GM12878 (cell line): ENCODE measurements around the gene PHACTR1. TPM values are rescaled to one million over a fixed set of nuclear protein-coding genes. Genes with fewer than 3 reads are reported as not detected.

Experiments used
- ATAC-seq: fragments of 200-7000 bp; cut with Tn5 transposase; 3 replicates; pipeline ENCODE4 v1.9.1; 2020; ENCODE audit warnings: mild to moderate bottlenecking, moderate library complexity
- BruUV-seq: library from RNA; stranded (reverse); fragments of 400-500 nt; replicated peaks from 2 replicates; lab custom pipeline; 2021; lab: Mats Ljungman, UMichigan
- CTCF ChIA-PET: fragments of 300-600 bp; sonication (Branson Sonifier 250); formaldehyde crosslinking; extraction: SDS; loops from one replicate; lab custom pipeline; 2021; ENCODE audit warnings: inconsistent platforms; lab: Yijun Ruan, JAX
- POLR2A ChIA-PET: fragments of 350-600 bp; formaldehyde crosslinking; extraction: SDS; loops from one replicate; lab custom pipeline; 2021; ENCODE audit warnings: inconsistent platforms; lab: Charles Lee
- RAD21 ChIA-PET: fragments of 300-600 bp; sonication (Branson Sonifier 250); formaldehyde crosslinking; loops from one replicate; lab custom pipeline; 2023; ENCODE audit warnings: antibody characterized with exemption; ENCODE audit not compliant: unreplicated experiment; lab: Charles Lee
- SMC1A ChIA-PET: fragments of 300-600 bp; sonication (Branson Sonifier 250); formaldehyde crosslinking; loops from one replicate; lab custom pipeline; 2023; ENCODE audit not compliant: unreplicated experiment, uncharacterized antibody; lab: Charles Lee
- DNase-seq: peaks from one replicate; pipeline ENCODE4 v3.0.0-alpha.2; 2011; ENCODE audit warnings: low read depth, low spot score
- FAIRE-seq: peaks from 3 replicates; lab custom pipeline; 2011; peaks lifted over from hg19 to GRCh38; lab: Jason Lieb, UNC
- H2AFZ ChIP-seq: 2 replicates; pipeline ENCODE4 v1.6.0; 2011; ENCODE audit warnings: low read depth, low read length, control low read depth; ENCODE audit not compliant: control insufficient read depth
- H3K27ac ChIP-seq: 2 replicates; pipeline ENCODE4 v1.5.1; 2011; ENCODE audit warnings: control low read depth; ENCODE audit not compliant: control insufficient read depth, insufficient read depth
- H3K27me3 ChIP-seq, 2 experiments: replicated peaks in 1 of 2; 2 replicates each; pipeline versions ENCODE4 v1.6.0 to v1.6.1; 2011; ENCODE audit warnings: low read length in 1 of 2; ENCODE audit not compliant: control insufficient read depth in 2 of 2, insufficient read depth in 2 of 2
- H3K36me3 ChIP-seq, 2 experiments: 2 replicates each; pipeline ENCODE4 v1.5.1; 2011; ENCODE audit warnings: low read length in 1 of 2; ENCODE audit not compliant: control insufficient read depth in 2 of 2, insufficient read depth in 2 of 2
- H3K4me1 ChIP-seq: 2 replicates; pipeline ENCODE4 v1.6.1; 2011; ENCODE audit warnings: mild to moderate bottlenecking, low read length, moderate library complexity, mixed read lengths; ENCODE audit not compliant: control insufficient read depth, insufficient read depth
- H3K4me2 ChIP-seq: 2 replicates; pipeline ENCODE4 v1.6.0; 2011; ENCODE audit warnings: control low read depth; ENCODE audit not compliant: control insufficient read depth, insufficient read depth
- H3K4me3 ChIP-seq: fragments of 200-600 bp; sonication (generic); 2 replicates; pipeline ENCODE4 v1.5.1; 2016
- H3K79me2 ChIP-seq: 2 replicates; pipeline ENCODE4 v1.6.0; 2011; ENCODE audit warnings: low read length; ENCODE audit not compliant: control insufficient read depth, insufficient read depth
- H3K9ac ChIP-seq: 2 replicates; pipeline ENCODE4 v1.8.0; 2011; ENCODE audit warnings: low read length, control low read depth, mixed read lengths; ENCODE audit not compliant: control insufficient read depth, insufficient read depth
- H3K9me3 ChIP-seq: replicated peaks from 3 replicates; pipeline ENCODE4 v1.5.1; 2011; ENCODE audit warnings: mild to moderate bottlenecking, low read length; ENCODE audit not compliant: control insufficient read depth, insufficient read depth
- H4K20me1 ChIP-seq: 2 replicates; pipeline ENCODE4 v1.6.0; 2011; ENCODE audit not compliant: control insufficient read depth, insufficient read depth
- ASH2L ChIP-seq: fragments of 300-600, 200-600 bp; sonication (generic); IDR thresholded peaks from 2 replicates; pipeline ENCODE4 v1.6.1; 2017; ENCODE audit warnings: low read depth, mild to moderate bottlenecking, borderline replicate concordance
- CREB1 ChIP-seq: IDR thresholded peaks from 2 replicates; pipeline ENCODE4 v1.6.1; 2012; ENCODE audit warnings: low read depth, mild to moderate bottlenecking, inconsistent platforms
- IKZF1 ChIP-seq: fragments of 450-650 bp; conservative IDR thresholded peaks from 2 replicates; pipeline ENCODE4 v1.6.1; 2017; ENCODE audit warnings: antibody characterized with exemption, mild to moderate bottlenecking
- IKZF2 ChIP-seq, 2 experiments: fragments of 450-650 bp; IDR thresholded peaks; 2 replicates each; pipeline ENCODE4 v1.6.1; 2017; ENCODE audit warnings: mild to moderate bottlenecking in 2 of 2, moderate library complexity in 2 of 2
- IRF4 ChIP-seq: IDR thresholded peaks from 2 replicates; pipeline ENCODE4 v1.6.1; 2011; ENCODE audit warnings: low read depth, low read length
- NFXL1 ChIP-seq: fragments of 450-650 bp; IDR thresholded peaks from 2 replicates; pipeline ENCODE4 v1.6.1; 2017; ENCODE audit warnings: antibody characterized with exemption, mild to moderate bottlenecking, borderline replicate concordance
- POLR2AphosphoS2 ChIP-seq: IDR thresholded peaks from 2 replicates; pipeline ENCODE4 v1.6.1; 2011; ENCODE audit warnings: low read depth, mild to moderate bottlenecking, low read length, improper control_type of control experiment, moderate library complexity
- TAF1 ChIP-seq: IDR thresholded peaks from 2 replicates; pipeline ENCODE4 v1.6.1; 2011; ENCODE audit warnings: mild to moderate bottlenecking, low read depth, low read length, borderline replicate concordance
- TCF7 ChIP-seq: IDR thresholded peaks from 2 replicates; pipeline ENCODE4 v1.6.1; 2014; ENCODE audit warnings: antibody characterized with exemption, borderline replicate concordance
- ZNF217 ChIP-seq: fragments of 450-650 bp; IDR thresholded peaks from 2 replicates; pipeline ENCODE4 v1.6.1; 2017; ENCODE audit warnings: antibody characterized with exemption, mild to moderate bottlenecking
- ZNF274 ChIP-seq: IDR thresholded peaks from one replicate; pipeline ENCODE4 v1.8.0; 2011; ENCODE audit not compliant: insufficient read length, insufficient read depth
- WGBS: methylation state at CpG from one replicate; pipeline ENCODE4 v1.1.6; 2016; ENCODE audit warnings: low lambda C conversion rate; ENCODE audit not compliant: insufficient replicate concordance, insufficient coverage; ENCODE audit errors: missing lambda C conversion rate; 5-methylcytosine and 5-hydroxymethylcytosine counted together
- in situ Hi-C: fragments of 300-500 bp; cut with MboI; formaldehyde crosslinking; loops from 9 replicates; pipeline ENCODE4 v1.14.3; 2018; ENCODE audit warnings: mixed read lengths
- intact Hi-C: fragments of 100-400 bp; cut with micrococcal nuclease; formaldehyde crosslinking; loops from one replicate; pipeline ENCODE4 v1.14.2; 2022; ENCODE audit not compliant: unreplicated experiment
- polyA plus RNA-seq, 11 experiments: library from polyadenylated mRNA; depleted of rRNA in 4 of 11; unstranded in 6 of 11; stranded (reverse) in 5 of 11; fragments of >200 nt; fragmentation: Nextera tagmentation in 4 of 11; fragmentation: Illumina TruSeq in 1 of 11; extraction: Ambion mirVana in 4 of 11; extraction: Trizol in 1 of 11; gene quantifications; 1 replicate in 1 of 11; 2 replicates in 10 of 11; pipeline versions ENCODE4 v1.2.1 to v1.2.3, GENCODE V29; 2011 to 2016; ENCODE audit warnings: inconsistent platforms in 2 of 11, missing spikeins in 2 of 11, low read depth in 1 of 11
- total RNA-seq, 4 experiments: library from RNA; depleted of rRNA in 3 of 4; stranded (reverse); fragments of >200 nt in 3 of 4; fragmentation: Illumina TruSeq in 1 of 4; extraction: Trizol in 1 of 4; gene quantifications; 2 replicates each; pipeline versions ENCODE4 v1.2.1 to v1.2.3, GENCODE V29; 2013 to 2021
- TF ChIP-seq, protein P1 (sequence below): fragments of 450-650 bp; formaldehyde crosslinking; IDR thresholded peaks from 2 replicates; pipeline ENCODE4 v1.4.0; 2022; ENCODE audit warnings: mild to moderate bottlenecking, moderate library complexity
- TF ChIP-seq, protein P2 (sequence below): IDR thresholded peaks from 2 replicates; pipeline ENCODE4 v1.6.1; 2011; ENCODE audit warnings: low read depth, low read length, improper control_type of control experiment, borderline replicate concordance
- TF ChIP-seq, protein P3 (sequence below): IDR thresholded peaks from 2 replicates; pipeline ENCODE4 v1.6.1; 2012; ENCODE audit warnings: low read depth, low read length, improper control_type of control experiment
- TF ChIP-seq, protein P4 (sequence below): fragments of 150-350 bp; IDR thresholded peaks from 2 replicates; pipeline ENCODE4 v1.6.1; 2016; ENCODE audit warnings: low read depth, low read length

PHACTR1 gene
- total and polyA plus RNA-seq, 10 of the 15 experiments (the other 5 are each of a cell fraction or from before 2014, with no cell fraction given), result 34.2 to 94.6 (median 62.3) TPM

DNA sequence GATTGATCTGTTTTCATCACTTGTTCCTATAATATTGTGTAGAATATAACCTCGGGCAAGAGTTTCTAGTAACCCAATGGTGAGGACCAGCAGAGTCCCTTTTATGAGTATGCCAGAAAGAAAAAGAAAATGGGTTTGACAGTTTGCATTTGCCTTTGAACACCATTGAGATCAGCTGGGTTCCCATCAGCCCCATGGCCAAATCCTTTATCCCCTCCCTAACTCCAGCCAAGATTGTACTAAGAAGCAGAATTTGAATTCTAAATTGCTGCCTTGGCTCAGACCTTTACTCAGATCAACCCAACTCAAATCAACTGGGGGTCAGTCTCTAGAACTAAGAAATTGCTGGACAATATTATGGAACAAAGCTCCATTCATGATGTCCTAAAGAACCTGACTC, 424.4 kb downstream of the PHACTR1 start:
- POLR2A ChIA-PET, result no interaction called here
- RAD21 ChIA-PET, result no interaction called here
- intact Hi-C loops, result no loop called here
- Histone ChIP-seq H2AFZ (no peak overlapping the region), H3K4me1 (no peaks in the 10 kb centered on the region), H4K20me1 (no peaks in the 10 kb centered on the region), H3K27me3 (no peaks in the 10 kb centered on the region; a peak in 1 of 4 replicates), H3K4me3 (no peak overlapping the region), H3K9ac (no peak overlapping the region), H3K79me2 (no peaks in the 10 kb centered on the region), H3K4me2 (no peak overlapping the region), H3K9me3 (no peaks in the 10 kb centered on the region), H3K27ac (no peak overlapping the region), H3K36me3 (no peaks in the 10 kb centered on the region)
- ATAC-seq, result no peak
- 47% methylated on average over 1 of the region's 1 CpG for WGBS
- DNase-seq, result no peak
- no peak for FAIRE-seq
- SMC1A ChIA-PET, result no interaction called here
- in situ Hi-C loops, result no loop called here
- no TSS peak for BruUV-seq
- CTCF ChIA-PET, result interaction anchor here (0.7 kb wide), 1 partner anchor 34 kb away, joined by 3 read pairs; no protein-coding TSS in a partner anchor
- TF ChIP-seq, protein P1, sequence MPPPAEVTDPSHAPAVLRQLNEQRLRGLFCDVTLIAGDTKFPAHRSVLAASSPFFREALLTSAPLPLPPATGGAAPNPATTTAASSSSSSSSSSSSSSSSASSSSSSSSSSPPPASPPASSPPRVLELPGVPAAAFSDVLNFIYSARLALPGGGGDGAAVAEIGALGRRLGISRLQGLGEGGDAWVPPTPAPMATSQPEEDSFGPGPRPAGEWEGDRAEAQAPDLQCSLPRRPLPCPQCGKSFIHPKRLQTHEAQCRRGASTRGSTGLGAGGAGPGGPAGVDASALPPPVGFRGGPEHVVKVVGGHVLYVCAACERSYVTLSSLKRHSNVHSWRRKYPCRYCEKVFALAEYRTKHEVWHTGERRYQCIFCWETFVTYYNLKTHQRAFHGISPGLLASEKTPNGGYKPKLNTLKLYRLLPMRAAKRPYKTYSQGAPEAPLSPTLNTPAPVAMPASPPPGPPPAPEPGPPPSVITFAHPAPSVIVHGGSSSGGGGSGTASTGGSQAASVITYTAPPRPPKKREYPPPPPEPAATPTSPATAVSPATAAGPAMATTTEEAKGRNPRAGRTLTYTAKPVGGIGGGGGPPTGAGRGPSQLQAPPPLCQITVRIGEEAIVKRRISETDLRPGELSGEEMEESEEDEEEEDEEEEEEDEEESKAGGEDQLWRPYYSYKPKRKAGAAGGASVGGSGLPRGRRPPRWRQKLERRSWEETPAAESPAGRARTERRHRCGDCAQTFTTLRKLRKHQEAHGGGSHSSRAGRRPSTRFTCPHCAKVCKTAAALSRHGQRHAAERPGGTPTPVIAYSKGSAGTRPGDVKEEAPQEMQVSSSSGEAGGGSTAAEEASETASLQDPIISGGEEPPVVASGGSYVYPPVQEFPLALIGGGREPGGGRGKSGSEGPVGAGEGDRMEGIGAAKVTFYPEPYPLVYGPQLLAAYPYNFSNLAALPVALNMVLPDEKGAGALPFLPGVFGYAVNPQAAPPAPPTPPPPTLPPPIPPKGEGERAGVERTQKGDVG, result no peak
- TF ChIP-seq TAF1, result no peak
- TF ChIP-seq, protein P2, sequence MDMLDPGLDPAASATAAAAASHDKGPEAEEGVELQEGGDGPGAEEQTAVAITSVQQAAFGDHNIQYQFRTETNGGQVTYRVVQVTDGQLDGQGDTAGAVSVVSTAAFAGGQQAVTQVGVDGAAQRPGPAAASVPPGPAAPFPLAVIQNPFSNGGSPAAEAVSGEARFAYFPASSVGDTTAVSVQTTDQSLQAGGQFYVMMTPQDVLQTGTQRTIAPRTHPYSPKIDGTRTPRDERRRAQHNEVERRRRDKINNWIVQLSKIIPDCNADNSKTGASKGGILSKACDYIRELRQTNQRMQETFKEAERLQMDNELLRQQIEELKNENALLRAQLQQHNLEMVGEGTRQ, result no peak
- no peak for TF ChIP-seq IKZF1
- TF ChIP-seq IRF4, result no peak
- TF ChIP-seq ASH2L, result no peak
- TF ChIP-seq POLR2AphosphoS2, result no peak
- TF ChIP-seq NFXL1, result no peak
- TF ChIP-seq ZNF274, result no peak
- no peak for TF ChIP-seq CREB1
- no peak for TF ChIP-seq TCF7
- TF ChIP-seq IKZF2 (IDR thresholded peaks at IDR 0.05), result no peak
- TF ChIP-seq, protein P3, sequence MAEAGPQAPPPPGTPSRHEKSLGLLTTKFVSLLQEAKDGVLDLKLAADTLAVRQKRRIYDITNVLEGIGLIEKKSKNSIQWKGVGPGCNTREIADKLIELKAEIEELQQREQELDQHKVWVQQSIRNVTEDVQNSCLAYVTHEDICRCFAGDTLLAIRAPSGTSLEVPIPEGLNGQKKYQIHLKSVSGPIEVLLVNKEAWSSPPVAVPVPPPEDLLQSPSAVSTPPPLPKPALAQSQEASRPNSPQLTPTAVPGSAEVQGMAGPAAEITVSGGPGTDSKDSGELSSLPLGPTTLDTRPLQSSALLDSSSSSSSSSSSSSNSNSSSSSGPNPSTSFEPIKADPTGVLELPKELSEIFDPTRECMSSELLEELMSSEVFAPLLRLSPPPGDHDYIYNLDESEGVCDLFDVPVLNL, result no peak
- TF ChIP-seq, protein P4, sequence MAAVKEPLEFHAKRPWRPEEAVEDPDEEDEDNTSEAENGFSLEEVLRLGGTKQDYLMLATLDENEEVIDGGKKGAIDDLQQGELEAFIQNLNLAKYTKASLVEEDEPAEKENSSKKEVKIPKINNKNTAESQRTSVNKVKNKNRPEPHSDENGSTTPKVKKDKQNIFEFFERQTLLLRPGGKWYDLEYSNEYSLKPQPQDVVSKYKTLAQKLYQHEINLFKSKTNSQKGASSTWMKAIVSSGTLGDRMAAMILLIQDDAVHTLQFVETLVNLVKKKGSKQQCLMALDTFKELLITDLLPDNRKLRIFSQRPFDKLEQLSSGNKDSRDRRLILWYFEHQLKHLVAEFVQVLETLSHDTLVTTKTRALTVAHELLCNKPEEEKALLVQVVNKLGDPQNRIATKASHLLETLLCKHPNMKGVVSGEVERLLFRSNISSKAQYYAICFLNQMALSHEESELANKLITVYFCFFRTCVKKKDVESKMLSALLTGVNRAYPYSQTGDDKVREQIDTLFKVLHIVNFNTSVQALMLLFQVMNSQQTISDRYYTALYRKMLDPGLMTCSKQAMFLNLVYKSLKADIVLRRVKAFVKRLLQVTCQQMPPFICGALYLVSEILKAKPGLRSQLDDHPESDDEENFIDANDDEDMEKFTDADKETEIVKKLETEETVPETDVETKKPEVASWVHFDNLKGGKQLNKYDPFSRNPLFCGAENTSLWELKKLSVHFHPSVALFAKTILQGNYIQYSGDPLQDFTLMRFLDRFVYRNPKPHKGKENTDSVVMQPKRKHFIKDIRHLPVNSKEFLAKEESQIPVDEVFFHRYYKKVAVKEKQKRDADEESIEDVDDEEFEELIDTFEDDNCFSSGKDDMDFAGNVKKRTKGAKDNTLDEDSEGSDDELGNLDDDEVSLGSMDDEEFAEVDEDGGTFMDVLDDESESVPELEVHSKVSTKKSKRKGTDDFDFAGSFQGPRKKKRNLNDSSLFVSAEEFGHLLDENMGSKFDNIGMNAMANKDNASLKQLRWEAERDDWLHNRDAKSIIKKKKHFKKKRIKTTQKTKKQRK, result no peak
- no peak for TF ChIP-seq ZNF217
